Vagina (tissue), 2 donors: ENCODE results near the gene MOGAT1.

Experiments
- CTCF ChIP-seq, 3 experiments: fragments of 450-650 bp in 2 of 3; fragments of 200-600 bp in 1 of 3; sonication (generic) in 1 of 3; IDR thresholded peaks; one replicate each; pipeline ENCODE4 v1.5.1; 2017 to 2019; ENCODE audit warnings: antibody characterized with exemption in 3 of 3, mild to moderate bottlenecking in 2 of 3, moderate library complexity in 2 of 3
- POLR2A ChIP-seq, 2 donors: fragments of 450-650 bp; IDR thresholded peaks; one replicate each; pipeline ENCODE4 v1.6.1; 2017; ENCODE audit warnings: antibody characterized with exemption in 2 of 2, mild to moderate bottlenecking in 2 of 2, moderate library complexity in 2 of 2
- POLR2AphosphoS5 ChIP-seq, 2 donors: sonication (generic); formaldehyde crosslinking; IDR thresholded peaks; one replicate each; pipeline ENCODE4 v1.9.0; 2017; ENCODE audit warnings: antibody characterized with exemption in 2 of 2, mild to moderate bottlenecking in 2 of 2, low read depth in 1 of 2; ENCODE audit not compliant: insufficient read depth in 1 of 2

DNA sequence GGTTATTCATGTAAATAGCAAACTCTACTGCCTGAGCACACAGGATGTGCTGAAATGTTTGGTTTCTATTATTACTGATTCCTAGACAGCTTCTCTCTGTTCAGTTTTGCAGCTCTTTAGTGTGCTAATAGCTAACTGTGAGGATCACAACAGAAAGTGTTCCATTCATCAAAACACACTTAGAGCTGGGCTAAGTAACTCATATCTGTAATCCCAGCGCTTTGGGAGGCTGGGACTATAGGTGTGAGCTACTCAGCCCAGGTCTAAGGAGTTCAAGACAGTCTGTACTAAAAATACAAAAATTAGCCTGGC is 63.2 kb downstream of the MOGAT1 start:
- TF ChIP-seq POLR2A (IDR thresholded peaks at IDR 0.05) (no peak), CTCF (IDR thresholded peaks at IDR 0.05) (no peak), POLR2AphosphoS5 (IDR thresholded peaks at IDR 0.05; ENCODE audit: insufficient read depth in 1 of 2, low read depth in 1 of 2) (no peak)
